ENCODE results near the gene DES. TPM values are rescaled to one million over a fixed set of nuclear protein-coding genes. Genes with fewer than 3 reads are reported as not detected.

The DES gene
- total and polyA plus RNA-seq, 2 of the 4 experiments (the other 2 are of a cell fraction) = 4.3 to 4.9 TPM

- Histone ChIP-seq H3K4me2 (ENCODE audit: low read depth, low read length) (peak overlapping the region; percentile 70), H2BK15ac (ENCODE audit: low read depth, low read length) (peak overlapping the region; percentile 56; the same call in 1 of the 3 replicates), H3K79me1 (ENCODE audit: low read depth in 1 of 2, low read length in 2 of 2) (peaks cover 0 to 28% of the 10 kb centered on the region in 2 experiments; a peak in 2 of 4 replicates), H4K20me1 (ENCODE audit: insufficient read depth, low read length) (no peaks in the 10 kb centered on the region; the same call in 1 of the 2 replicates), H3K9ac (ENCODE audit: low read depth, low read length) (peak overlapping the region; percentile 66), H2AK9ac (replicated peaks; ENCODE audit: low read depth, low read length, poor library complexity) (peak overlapping the region; percentile 94), H4K91ac (ENCODE audit: insufficient read depth, low read depth, low read length) (peak overlapping the region; percentile 69), H3K23ac (ENCODE audit: low read depth, low read length) (peak overlapping the region; percentile 77), H2BK20ac (ENCODE audit: low read depth, low read length) (peak overlapping the region; percentile 57), H3K4ac (ENCODE audit: low read depth, low read length) (peak overlapping the region; percentile 88), H4K8ac (ENCODE audit: low read depth in 2 of 2, low read length in 2 of 2) (peak overlapping the region; percentile 90 to 95), H3K36me3 (ENCODE audit: control insufficient read depth, insufficient read depth, low read length) (peaks cover 30% of the 10 kb centered on the region; the same call in 1 of the 2 replicates), H3K56ac (ENCODE audit: extremely low read depth, insufficient read depth, low read length) (0 out of 2 replicates have a peak overlapping the region, but pooled peaks have one; percentile 43), H4K5ac (ENCODE audit: low read depth, low read length) (peak overlapping the region; percentile 72), H3K9me1 (ENCODE audit: insufficient read depth, low read length) (peaks cover 14% of the 10 kb centered on the region; the same call in 1 of the 2 replicates), H3K4me1 (ENCODE audit: control insufficient read depth, insufficient read depth, low read length) (peaks cover 24% of the 10 kb centered on the region), H3K27me3 (ENCODE audit: control insufficient read depth, insufficient read depth, low read length) (no peaks in the 10 kb centered on the region), H2BK120ac (ENCODE audit: low read depth, low read length) (peak overlapping the region; percentile 74), H3K27ac (ENCODE audit: insufficient read depth, low read length) (peak overlapping the region; percentile 90), H2AK5ac (ENCODE audit: low read depth, low read length) (peak overlapping the region; percentile 79), H3K14ac (replicated peaks; ENCODE audit: low read depth, low read length) (peak overlapping the region; percentile 41), H3K4me3 (ENCODE audit: insufficient read depth, low read depth, low read length) (no peak overlapping the region), H2BK5ac (ENCODE audit: low read depth, low read length, poor library complexity, severe bottlenecking) (peak overlapping the region; percentile 91), H2AFZ (replicated peaks; ENCODE audit: low read length, poor library complexity) (peak overlapping the region; percentile 80), H3K9me3 (ENCODE audit: control insufficient read depth, insufficient read depth, low read length) (no peaks in the 10 kb centered on the region), H3K18ac (ENCODE audit: low read depth, low read length) (peak overlapping the region; percentile 70)
- TF ChIP-seq RCOR1 (IDR thresholded peaks at IDR 0.05; ENCODE audit: insufficient replicate concordance, low read length) = peak; percentile 31
- TF ChIP-seq MAZ (IDR thresholded peaks at IDR 0.05; ENCODE audit: borderline replicate concordance, low read depth, low read length) = peak; percentile 92; the same call in 1 of the 2 replicates
- no peak for TF ChIP-seq MAFK (IDR thresholded peaks at IDR 0.05; ENCODE audit: low read depth, low read length)
- TF ChIP-seq BHLHE40 (IDR thresholded peaks at IDR 0.05; ENCODE audit: low read depth, low read length) = peak; percentile 28; the same call in 1 of the 2 replicates
- no peak for TF ChIP-seq SMC3 (IDR thresholded peaks at IDR 0.05; ENCODE audit: low read depth, low read length)
- in situ Hi-C loops (cut with MboI; ENCODE audit: low sequenced_read_pairs) = loop anchor here (5.0 kb wide), 1 partner anchor 53 kb away; no protein-coding TSS in a partner anchor
- intact Hi-C loops (cut with micrococcal nuclease) = loop anchor here (1.0 to 2.0 kb wide), 2 partner anchors 38 to 57 kb away; partner anchors contain the start of gene GMPPA
- DNase-seq (peak; percentile 85), ATAC-seq (ENCODE audit: low read depth) (peak; percentile 86)
- WGBS, 2 experiments (ENCODE audit: extremely low coverage in 2 of 2, insufficient read length in 1 of 2) = 14% methylated on average over 2 of the region's 18 CpGs; no CpG with 5 or more reads in 1 of the 2 experiments
- ChIA-PET POLR2A (ENCODE audit: unreplicated experiment) (no interaction called here), CTCF (interaction anchor here (1.0 to 2.0 kb wide), 3 partner anchors 16 to 73 kb away, joined by 3 to 5 read pairs (median 5); partner anchors contain the start of gene DNPEP)
- BruUV-seq (replicated peaks) = no TSS peak
- dilution Hi-C loops (cut with HindIII; ENCODE audit: low sequenced_read_pairs, unreplicated experiment) = no loop called here
Measured at GRCh38 chr2:219460424-219460926, 42.3 kb downstream of the DES start.
